NCI-H146 treated with DMSO at 0.1 percent for 48 hours (cell line): ENCODE measurements around the gene CGNL1.

Experiments used
- DNase-seq: peaks from one replicate; lab custom pipeline; 2025; ENCODE audit not compliant: unreplicated experiment; lab: John Stamatoyannopoulos, UW

Gene CGNL1

GRCh38 chr15:57563416-57563815 is 187.1 kb downstream of the CGNL1 start:
- no peak for DNase-seq

- no peak for DNase-seq
Observed at GRCh38 chr15:57565311-57565710, 189.0 kb downstream of the CGNL1 start.

DNA sequence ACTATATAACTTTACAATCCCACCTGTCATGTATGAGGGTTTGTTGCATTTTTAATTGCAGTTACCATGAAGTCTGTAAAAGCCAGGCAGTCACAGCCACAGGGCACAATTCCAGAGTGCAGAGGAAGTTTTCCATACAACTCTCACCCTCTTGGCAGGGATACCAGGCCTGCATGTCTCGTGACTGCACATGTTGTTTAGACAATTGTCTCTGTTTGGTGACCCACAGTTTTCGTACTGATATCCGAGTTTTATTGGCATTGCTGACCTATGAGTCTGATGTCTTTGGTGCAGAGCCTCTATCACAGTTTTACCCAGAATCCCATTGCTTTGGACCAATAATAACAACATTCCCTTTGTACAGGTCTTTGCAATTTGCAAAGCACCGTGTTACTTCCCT is 190.5 kb downstream of the CGNL1 start:
- DNase-seq, result no peak

DNA sequence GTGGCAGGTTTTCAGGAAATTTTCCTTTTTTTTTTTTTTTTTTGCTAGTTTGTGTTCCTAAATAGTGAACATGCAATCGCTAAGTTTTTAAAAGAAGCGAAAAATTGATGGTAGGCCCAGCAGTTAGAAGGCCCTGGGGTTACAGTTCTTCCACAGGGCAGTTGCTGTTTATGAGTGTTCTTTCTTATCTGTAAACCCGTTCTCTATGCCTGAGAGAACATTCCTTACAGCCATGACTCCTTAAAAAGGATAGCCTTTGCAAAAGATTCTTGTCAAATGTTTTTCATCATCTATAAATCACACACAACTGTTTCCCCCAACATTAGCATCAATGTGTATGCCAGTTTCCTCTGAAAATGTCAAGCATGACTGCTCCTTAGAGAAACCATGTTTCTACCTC is 191.6 kb downstream of the CGNL1 start:
- no peak for DNase-seq

DNA sequence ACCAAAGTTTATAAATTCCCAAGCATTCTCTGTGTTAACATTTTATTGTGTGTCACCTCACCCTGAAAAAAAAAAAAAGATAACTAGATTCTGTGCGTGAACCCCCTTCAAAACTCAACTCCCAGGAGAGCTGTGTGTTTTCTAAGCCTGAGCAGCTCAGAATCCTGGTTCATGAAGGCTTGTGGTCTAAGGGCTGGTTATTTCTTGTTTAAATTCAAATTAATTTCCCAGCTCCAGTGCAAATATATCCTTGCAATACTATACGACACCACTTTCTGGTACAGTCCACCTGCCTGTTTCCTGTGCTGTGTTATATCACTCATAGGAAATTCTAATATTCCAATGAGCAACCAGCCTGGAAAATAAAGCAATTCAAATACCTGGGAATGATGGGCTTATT is 192.0 kb downstream of the CGNL1 start:
- DNase-seq, result no peak

DNA sequence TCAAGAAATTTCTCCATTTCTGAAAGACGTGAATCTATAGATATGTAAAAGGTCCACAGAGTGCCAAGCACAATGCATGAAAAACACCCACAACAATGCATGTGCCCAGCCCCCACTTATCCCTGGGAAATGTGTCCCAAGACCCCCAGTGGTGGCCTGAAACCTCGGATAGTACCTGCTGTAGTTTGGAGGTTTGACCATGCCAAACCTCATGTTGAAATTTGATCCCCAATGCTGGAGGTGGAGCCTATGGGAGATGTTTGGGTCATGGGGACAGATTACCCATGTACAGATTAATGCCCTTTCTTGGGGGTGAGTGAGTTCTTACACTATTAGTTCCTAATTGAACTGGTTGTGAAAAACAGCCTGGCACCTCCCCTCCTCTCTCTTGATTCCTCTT is 194.0 kb downstream of the CGNL1 start:
- DNase-seq, result no peak

DNA sequence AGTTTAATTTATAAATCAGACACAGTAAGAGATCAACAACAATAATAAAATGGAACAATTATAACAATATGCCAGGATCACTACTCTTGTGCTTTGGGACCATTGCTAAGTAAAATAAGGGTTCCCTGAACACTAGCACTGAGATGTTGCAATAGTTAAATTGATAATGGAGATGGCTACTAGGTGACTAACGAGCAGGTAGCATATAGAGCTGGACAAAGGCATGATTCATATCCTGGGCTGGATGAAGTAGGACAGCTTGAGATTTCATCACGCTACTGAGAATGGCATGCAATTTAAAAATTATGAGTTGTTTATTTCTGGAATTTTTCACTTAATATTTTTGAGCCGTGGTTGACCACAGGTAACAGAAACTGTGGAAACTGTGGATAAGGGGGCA is 194.7 kb downstream of the CGNL1 start:
- no peak for DNase-seq

- no peak for DNase-seq
Observed at GRCh38 chr15:57571725-57572124, 195.4 kb downstream of the CGNL1 start.

DNA sequence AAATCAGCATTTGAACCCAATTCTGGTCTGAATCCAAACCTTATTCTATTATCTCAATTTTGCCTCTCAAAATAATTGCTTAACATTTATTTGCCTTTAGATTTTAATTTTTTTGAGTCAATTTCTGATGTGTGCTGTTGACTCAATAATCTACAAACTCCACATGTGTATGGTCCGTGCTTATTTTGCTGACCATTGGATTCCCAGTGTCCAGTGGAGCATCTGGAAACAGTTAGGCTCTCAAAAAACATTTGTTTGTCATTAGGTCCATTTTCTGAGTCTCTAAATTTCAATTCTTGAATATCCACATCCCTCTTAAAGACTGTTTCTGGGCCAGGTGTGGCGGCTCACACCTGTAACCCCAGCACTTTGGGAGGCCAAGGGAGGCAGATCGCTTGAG is 196.2 kb downstream of the CGNL1 start:
- DNase-seq, result no peak

GRCh38 chr15:57573151-57573550 is 196.8 kb downstream of the CGNL1 start:
- DNase-seq, result no peak

GRCh38 chr15:57575363-57575762 is 199.1 kb downstream of the CGNL1 start:
- no peak for DNase-seq

- no peak for DNase-seq
Observed at GRCh38 chr15:57578288-57578900, 202.1 kb downstream of the CGNL1 start.

GRCh38 chr15:57580428-57580827 is 204.1 kb downstream of the CGNL1 start:
- no peak for DNase-seq

- no peak for DNase-seq
Observed at GRCh38 chr15:57580866-57581265, 204.6 kb downstream of the CGNL1 start.

GRCh38 chr15:57582090-57582489 is 205.8 kb downstream of the CGNL1 start:
- DNase-seq, result no peak

GRCh38 chr15:57583282-57583681 is 207.0 kb downstream of the CGNL1 start:
- no peak for DNase-seq

- DNase-seq, result no peak
Observed at GRCh38 chr15:57583720-57584119, 207.4 kb downstream of the CGNL1 start.

DNA sequence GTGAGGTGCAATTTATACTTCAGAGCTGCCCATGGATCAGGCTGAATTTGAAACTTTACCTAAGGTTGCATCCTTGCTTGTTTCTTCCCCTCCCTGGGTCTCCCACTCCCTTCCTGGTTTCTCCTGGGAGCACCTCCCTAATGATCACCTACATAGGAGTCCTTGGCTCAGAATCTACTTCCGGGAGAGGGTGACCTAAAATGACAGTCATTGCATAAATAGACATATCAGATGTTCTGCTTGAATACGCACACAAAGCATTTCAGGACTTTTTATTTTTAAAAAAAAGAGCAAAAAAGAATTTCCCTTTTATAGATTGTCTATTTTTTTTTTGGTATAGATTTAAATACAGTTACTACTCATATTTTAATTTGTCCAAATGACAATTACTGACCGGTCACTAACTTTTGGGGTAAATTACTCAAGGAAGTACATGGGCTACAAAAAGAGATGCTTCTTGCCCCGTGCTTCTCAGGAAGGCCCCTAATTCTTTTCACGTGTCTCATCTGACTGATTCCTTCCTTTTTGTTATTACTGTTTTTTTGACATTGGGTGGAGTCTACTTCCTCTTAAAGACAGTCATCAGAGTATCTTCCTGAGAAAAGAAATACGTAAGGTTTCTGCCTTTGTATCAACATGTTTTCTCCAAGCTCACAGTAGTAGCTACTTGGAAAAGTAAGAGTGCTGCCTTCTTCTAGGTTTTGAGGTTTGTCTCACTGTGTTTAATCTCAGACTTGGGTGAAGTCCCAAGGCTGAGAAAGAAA is 210.5 kb downstream of the CGNL1 start:
- no peak for DNase-seq

- DNase-seq, result no peak
Observed at GRCh38 chr15:57589281-57589680, 213.0 kb downstream of the CGNL1 start.

DNA sequence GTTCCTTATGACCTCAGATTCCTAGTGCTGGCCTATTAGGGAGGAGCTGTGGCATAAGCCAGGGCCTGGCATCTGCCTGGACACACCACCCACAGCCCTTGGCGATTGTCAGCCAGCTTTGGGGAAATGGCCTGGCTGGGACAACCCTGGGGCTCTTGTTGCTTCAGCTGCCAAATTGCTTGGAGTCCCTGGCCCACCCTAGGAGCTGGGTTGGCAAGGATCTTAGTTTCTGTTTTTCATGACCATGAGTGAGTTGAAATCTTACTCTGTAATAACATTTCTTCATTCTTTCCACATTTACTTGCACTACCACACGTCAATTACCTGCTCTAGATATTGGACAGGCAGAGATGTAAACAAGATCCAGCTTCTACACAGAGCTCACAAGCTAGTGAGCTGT is 213.4 kb downstream of the CGNL1 start:
- no peak for DNase-seq

GRCh38 chr15:57591237-57591821 is 215.0 kb downstream of the CGNL1 start:
- no peak for DNase-seq

DNA sequence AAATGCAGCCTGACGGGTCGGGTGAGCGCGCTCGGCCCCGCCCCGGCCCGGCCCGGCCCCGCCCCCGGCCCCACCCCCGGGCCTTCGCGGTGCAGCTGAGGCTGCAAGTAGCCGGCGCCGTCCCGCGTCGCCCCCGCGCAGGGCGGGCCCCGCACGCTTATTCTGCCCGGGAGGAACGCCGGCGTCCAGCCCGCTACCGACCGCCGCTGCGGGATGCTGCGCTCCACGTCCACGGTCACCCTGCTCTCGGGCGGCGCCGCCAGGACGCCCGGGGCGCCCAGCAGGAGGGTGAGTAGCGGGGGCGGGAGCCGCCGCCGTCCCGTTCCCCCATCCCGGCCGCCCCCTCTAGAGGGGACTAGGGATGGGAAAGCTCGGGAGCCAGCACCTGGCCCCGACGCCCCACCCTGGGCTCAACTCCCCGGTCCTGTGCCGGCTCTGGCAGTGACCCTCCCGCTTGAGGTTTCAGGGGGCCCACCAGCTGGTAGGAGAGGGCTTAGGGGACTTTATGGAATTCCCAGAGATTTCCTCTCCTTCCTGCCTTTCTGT is 215.6 kb downstream of the CGNL1 start, which contains the start of gene MYZAP:
TSS of gene MYZAP (plus strand) at position 83 of the 546 bp plus-strand sequence. CDS start at position 214, 131 bp downstream.
- no peak for DNase-seq
